GM19043 (cell line): ENCODE data around the gene EXOC3L1.

Experiments used
- ATAC-seq: cut with Tn5 transposase; IDR thresholded peaks from one replicate; pipeline ENCODE4 v1.9.1; 2021; ENCODE audit warnings: low read depth; ENCODE audit not compliant: unreplicated experiment

EXOC3L1 gene

DNA sequence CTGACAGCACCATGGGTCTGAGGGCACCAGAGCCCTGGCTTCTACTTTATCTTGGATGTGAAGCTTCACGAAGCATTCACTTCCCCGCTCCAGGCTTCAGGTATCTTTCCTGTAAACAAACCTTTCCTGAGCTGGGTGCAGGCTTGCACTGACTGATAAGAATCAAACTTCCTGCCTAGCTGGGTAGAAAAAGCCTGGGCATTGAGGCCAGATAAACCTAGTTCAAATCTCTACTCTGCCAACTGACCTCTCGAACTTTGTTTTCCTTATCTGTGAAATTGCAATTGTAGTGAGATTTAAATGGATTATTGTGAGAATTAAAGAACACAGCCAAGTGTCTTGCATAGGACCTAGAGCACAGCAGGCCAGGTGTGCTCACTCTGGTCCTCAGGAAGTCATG is 34.1 kb upstream of the EXOC3L1 start:
- ATAC-seq, result no peak

DNA sequence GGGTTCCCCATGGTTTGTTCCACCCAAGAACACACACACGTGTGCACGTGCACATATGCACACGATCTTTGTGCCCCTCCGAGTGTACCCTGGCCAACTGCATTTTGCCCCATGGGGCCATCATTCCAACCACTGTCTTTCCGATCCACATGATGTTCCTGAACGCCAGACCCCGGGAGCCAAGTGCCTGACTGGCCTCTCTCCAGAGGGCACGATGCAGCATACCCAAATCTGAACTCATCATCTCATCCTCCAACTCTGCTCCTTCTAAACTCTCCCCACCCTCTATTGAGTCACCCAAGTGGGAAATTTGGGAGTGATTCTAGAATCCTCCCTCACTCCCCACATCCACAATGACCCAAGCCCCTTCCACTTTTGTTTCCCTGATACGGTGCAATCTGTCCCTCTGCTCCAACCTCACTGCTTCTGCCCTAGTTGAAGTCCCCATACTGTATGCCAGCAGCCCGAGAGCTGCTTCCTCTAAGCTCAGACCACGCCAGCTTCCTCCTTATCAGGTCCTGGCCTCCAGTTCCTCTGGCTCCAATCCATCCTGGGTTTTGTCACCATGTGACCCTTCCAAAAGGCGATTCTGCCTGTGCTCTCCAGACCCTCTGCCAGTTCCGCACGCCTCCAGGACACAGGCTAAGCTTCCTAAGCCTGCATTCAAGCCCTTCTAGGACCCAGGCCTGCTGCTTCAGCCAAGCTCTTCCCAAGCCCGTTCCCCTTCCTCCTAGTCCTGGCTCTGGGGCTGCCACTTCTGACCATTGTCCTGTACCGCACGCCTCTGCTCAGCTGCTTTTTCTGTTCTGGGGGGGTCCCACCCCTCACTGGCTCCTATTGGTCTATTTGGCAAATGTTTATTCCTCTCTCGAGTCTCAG is 26.9 kb upstream of the EXOC3L1 start:
- no peak for ATAC-seq

DNA sequence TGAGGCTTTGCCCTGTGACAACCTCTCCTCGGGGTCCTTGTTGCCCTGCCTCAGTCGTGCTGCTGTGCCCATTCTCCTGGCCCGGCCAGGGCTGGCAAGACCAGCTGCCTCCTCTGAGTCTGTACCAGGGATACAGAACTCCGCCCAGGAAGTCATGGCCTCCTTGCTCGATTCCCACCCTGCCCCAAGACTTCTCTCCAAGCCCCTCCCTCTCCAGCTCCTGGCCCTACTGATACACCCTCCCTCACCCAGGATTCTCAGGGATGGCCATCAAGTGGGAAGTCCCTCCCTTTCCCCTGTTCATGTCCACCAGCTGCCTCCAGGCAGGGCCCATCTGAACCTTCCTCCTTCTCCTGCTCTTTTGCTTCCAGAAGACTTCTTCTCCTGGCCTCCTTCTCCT is 25.8 kb upstream of the EXOC3L1 start:
- ATAC-seq, result no peak

DNA sequence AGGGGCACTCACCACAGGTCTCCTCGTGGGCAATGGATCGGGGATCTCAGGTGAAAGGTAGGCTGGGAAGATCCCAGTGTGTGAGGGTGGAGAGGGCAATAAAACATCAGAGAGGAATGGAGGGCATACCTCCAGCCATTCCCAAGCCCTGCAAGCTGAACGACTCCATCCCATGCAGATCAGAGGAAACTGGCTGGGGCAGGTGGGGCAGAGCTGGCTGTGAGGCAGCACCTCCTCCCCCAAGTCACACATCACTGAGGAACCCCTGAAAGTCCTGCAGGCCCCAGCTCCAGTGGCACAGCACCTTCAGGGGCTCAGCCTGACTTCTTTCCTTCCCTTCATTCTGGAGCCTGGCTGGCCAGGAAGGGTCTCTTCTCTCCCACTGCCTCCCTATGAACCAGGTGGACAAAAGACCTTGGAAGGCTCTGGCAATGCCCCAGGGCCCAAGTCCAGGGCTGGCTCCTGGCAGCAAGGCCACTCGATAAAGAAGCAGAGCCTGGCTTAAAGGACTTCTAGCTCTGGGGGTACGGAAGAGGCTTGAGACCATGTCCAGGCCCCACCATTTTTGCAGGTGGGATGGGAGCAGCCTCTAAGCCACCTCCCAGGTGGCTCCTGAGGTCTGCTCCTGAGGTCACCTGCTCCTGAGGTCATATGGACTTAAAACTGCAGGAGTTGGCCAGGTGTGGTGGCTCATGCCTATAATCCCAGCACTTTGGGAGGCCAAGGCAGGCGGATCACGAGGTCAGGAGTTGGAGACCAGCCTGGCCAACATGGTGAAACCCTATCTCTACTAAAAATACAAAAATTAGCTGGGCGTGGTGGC is 23.5 kb upstream of the EXOC3L1 start:
- no peak for ATAC-seq

DNA sequence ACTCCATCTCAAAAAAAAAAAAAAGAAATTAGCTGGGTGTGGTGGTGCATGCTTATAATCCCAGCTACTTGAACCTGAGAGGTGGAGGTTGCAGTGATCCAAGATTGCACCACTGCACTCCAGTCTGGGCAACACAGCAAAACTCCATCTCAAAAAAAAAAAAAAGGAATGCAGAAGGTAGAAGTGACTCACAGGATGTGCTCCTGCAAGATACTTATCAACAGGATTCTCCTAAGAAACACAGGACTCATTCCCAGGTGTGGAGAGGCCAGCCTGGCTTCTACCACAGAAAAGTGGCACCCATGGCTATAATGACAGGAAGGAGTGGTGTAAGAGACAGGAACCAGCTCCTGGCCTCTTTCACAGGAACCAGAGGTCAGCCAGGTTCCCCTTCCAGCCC is 22.8 kb upstream of the EXOC3L1 start:
- no peak for ATAC-seq

DNA sequence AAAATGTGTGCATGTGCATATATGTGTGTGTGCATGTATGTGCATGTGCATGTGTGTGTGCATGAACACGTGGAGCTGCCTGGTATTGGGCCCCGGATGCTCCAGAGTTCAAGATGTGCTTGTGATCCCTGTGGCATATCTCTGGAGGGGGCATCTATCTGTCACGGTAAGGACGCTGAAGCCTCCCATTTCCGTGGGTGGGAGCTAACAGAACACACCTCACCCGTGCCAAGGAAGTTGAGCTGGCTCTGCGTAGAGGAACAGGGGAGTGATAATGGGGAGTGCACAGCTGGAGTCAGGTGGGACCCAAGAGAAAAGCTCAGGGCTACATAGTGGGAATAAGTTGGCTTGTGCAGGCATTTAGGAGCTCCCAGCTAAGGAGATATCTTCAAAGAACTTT is 21.7 kb upstream of the EXOC3L1 start:
- no peak for ATAC-seq

DNA sequence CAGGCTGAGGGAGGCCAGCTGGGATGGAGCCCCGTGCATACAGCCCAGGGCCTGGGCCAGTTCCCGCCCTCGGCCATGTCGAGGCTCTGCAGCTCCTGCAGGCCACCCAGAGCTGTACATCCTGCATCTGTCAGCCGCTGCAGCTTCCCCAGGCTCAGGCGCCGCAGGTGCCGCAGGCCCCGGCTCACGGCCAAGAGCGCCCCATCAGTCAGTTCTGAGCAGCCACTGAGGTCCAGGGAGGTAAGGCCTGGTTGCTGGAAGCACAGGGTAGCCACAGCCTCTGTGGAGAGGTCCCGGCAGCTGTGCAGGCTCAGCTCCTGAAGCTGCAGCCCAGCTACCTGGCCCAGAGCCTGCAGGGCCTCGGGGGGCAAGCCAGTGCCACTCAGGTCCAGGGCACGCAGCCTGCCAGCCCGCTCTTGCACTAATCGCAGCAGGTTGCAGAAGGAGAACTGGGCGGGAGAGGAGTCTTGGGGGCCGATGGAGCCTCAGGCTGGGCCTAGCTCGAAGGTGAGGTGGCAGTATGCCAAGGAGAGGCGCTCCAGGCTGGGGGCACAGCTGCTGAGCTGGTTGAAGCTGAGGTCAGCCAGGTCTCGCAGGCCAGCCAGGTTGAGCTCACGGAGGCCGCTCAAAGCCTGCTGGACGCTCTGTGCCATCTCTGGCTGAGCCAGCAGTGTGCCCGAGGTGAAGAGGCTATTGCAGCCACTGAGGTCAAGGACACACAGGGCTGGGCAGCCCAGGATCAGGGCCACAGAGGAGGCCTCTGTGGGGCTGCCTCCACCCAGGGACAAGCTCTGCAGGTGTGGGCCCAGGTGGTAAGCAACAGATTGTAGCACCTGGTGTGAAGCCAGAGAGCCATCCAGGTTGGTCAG is 20.4 kb upstream of the EXOC3L1 start:
- ATAC-seq, result no peak

DNA sequence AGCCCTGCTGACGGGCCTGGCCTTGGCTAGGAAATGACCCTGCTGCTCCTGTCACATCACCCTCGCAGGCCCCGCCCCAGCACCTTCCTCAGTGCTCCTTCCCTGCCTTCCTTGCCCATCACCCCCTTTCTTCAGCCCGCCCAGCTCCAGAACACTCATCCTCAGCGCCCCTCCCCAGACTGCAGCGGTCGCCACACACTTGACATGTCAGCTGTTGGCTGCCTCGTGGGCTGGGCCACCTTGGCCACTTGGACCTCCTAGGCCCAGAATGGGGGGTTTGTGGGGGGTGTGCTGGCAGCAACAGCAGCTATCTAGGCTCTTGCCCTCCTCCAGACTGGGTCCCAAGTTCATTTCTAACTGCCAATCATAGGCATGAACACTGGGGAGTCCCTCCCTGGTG is 19.6 kb upstream of the EXOC3L1 start:
- no peak for ATAC-seq

DNA sequence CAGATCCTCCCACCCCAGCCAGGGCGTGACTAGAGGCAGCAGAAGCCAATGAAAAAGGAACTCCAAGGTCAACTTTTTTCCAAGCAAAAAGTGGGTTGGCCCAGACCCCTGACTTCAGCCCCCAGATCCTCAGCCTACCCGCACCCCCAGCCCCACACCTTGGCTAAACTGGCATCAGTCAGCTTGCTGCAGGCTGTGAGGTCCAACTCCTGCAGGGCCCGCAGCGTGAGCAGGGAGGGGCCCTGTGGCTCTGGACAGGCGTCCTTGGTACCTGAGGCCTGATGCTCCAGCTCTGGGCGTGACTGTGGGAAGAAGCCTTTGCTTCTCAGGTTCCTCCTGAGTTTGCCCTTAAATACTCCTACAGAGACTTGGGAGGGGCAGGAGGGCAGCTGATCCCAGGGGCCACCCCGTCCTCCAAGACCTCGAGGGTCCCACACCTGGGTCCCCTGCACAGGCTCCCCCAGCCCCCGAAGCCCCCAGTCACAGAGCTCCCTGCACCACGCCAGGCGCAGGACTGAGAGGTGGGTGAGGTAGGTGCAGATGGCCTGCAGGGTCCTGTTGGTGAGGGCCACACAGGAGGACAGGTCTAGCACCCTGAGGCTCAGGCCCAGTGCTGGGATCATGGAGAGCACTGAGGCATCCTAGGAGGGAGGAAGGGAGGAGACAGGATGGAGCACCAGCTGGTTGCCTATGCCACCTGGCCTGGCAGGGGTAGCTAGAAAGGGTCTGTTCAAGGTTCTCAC is 18.4 kb upstream of the EXOC3L1 start:
- no peak for ATAC-seq

DNA sequence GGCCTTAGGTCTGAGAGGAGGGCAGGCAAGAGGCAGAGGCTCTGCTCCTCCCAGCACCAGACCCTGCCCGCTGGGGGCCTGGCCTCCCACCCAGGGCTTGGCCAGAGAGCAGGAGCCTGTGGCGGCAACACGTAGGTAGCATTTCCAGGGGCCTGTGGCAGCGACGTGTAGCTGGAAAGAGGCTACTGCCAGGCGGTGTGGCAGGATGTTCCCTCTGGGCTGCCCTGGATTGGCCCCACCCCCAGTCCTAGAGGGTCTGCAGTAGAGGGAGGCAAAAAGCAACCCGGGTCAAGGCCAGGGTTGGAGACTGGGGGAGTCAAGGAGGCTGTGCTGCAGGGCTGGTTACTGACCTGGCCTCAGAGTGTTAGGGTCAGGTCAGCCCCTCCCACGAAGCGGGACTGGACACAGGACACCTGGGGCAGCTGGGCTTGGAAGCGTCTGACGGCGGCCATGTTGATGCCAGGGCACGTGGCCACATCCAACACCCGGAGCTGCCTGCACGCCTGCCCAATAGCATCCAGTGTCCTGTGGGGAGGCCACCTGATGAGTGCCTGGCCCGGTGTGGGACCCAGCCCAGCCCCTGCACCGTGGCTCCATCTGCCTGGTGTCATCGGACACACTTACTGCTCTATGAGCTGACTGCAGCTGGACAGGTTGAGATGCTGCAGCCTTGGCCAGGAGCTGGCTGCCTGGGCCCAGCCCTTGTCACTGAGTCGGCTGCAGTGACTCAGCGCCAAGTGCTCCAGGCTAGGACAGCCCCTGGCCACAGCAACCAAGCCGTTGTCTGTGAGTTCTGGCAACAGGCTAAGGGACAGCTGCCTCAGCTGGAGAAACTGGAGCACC is 17.5 kb upstream of the EXOC3L1 start:
- no peak for ATAC-seq

DNA sequence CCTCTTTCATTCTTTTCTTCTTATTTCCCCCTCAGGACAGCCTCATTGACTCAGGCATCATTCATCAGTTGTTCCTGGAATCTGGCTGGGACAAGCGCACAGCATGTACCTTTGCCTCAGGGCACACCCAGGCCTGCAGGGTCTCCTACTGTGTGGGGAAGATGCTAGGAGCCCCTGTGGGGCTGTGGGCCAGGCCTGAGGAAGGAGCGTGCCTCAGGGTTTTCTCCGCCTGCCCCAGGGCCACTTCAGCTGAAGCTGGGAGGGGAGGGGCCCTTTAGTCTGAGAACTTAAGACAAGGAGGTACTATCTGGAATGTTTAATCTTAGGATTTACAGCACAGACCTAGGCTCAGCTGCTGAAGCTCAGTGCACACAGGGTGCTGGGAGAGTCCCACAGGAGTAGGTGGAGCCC is 16.9 kb upstream of the EXOC3L1 start:
- no peak for ATAC-seq

DNA sequence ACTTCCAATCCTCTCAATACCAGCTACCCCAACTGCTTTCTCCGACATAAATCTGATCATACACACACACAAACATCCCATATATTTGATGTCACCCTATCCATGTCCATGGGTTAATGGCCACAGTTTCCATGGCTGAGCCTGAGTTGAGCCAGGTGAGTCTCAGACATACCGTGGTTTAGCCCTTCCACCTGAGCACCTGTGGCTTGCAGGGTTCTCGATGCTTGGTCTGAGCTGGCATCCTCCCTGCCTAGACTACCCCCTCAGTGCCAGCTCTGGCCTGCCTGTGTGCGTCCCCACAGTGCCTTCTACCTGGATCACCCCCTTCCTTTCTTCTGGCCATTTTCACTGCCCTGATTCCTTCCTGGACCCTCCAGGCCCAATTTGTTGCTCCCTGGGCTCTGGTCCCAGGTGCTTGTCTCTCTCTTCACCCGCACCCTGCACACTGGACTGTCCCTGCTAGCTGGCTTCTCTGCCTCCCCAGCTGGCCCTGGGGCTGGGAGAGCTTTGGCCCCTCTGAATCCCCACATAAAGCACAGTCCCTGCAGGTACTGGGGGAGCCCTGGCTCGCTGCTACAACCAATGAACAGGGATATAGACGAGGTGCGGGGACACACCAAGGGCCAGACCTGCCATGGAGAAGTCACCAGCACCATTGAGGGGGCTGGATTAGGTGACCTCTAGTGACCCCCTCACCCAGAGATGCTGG is 16.3 kb upstream of the EXOC3L1 start:
- ATAC-seq, result no peak

DNA sequence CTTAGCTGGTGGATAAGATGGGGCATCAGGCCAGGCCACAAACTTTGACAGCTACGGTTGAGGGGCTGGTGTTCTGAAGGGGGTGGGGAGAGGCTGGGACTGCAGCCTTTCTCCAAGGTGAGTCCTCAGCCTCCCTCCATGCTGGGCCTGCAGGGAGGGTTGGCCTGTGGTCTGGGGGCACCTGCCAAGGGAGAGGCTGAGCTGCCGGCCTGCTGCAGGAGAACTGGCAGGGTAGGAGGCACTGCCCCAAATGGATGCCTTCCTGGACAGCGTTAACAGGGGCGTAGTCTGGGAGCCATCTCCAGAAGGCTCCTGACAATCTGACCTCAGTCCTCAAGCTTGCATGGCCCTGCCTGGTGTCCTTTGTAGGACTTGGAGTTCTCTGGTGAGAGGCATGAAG is 14.1 kb upstream of the EXOC3L1 start:
- ATAC-seq, result no peak

DNA sequence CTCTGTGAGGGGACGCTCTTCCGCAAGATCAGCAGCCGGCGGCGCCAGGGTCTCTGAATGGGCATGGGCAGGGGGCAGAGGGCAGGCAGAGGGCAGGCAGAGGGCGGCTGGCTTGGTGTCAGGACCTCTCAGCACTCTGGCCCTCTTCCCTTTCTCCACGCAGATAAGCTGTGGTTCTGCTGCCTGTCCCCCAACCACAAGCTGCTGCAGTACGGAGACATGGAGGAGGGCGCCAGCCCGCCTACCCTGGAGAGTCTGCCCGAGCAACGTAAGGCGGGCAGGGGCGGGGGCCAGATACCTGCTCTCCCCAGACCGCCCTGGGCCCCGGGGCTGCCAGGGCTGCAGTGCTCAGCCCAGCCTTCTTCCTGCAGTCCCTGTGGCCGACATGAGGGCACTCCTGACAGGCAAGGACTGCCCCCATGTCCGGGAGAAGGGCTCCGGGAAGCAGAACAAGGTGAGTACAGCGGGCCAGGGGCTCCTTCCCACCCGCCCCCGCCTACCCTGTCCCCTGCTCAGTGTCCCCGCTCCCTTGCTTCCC is 13.1 kb upstream of the EXOC3L1 start:
- no peak for ATAC-seq

DNA sequence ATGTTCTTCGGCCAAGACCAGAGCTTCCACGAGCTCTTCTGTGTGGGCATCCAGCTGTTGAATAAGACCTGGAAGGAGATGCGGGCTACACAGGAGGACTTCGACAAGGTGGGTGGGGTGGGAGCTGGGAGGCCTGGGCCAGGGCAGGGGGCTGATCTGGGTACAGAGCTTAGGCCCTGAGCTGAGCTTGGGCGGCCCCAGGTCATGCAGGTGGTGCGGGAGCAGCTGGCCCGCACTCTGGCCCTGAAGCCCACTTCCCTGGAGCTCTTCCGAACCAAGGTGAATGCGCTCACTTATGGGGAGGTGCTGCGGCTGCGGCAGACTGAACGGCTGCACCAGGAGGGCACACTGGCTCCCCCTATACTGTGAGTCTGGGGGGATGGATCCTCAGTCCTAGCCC is 12.5 kb upstream of the EXOC3L1 start:
- ATAC-seq, result no peak

DNA sequence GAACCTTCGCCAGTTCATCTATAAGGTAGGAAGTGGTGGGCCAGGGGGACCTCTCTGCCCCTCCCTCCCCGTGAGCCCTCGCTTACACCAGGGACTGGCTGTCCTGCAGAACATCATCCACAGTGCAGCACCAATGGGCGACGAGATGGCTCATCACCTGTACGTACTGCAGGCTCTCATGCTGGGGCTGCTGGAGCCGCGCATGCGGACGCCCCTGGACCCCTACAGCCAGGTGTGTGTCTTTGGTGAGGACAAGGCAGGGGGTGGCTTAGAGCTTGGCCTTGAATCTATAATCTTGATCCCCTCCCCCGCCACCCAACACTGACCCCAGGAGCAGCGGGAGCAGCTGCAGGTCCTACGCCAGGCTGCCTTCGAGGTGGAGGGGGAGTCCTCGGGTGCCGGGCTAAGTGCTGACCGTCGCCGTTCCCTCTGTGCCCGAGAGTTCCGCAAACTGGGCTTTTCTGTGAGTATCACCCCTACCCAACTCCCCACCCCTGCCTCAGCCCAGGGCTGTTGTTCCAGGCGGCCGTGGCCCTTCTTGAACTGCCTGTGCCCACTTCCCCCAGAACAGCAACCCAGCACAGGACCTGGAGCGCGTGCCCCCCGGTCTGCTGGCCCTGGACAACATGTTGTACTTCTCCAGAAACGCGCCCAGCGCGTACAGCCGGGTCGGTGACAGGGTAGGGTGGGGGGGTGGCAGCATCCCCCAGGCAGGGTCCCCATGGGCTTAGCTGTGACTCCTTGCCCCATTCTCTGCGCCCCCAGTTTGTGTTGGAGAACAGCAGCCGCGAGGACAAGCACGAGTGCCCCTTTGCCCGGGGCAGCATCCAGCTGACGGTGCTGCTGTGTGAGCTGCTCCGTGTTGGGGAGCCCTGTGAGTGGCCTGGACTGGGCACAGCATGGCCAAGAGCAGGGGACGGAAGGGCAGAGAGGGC is 11.7 kb upstream of the EXOC3L1 start:
- no peak for ATAC-seq

DNA sequence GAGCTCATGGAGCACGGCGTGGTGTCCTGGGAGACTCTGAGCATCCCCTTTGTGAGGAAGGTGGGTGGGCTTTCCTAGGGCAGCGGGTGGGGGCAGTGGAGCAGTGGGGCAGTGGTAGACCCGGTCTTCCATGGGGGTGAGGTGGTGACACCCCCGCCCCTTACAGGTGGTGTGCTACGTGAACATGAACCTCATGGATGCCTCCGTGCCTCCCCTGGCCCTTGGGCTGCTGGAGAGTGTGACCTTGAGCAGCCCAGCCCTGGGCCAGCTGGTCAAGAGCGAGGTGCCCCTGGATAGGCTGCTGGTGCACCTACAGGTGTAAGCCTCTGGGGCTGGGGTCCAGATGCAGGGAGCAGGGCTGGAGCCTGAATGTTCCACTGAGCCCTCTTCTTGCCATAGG is 10.6 kb upstream of the EXOC3L1 start:
- ATAC-seq, result no peak
